ENCODE data around the gene CCNF.
A peak's percentile ranks its signal among the peaks of the same experiment; 100 is the strongest.

CCNF gene

DNA sequence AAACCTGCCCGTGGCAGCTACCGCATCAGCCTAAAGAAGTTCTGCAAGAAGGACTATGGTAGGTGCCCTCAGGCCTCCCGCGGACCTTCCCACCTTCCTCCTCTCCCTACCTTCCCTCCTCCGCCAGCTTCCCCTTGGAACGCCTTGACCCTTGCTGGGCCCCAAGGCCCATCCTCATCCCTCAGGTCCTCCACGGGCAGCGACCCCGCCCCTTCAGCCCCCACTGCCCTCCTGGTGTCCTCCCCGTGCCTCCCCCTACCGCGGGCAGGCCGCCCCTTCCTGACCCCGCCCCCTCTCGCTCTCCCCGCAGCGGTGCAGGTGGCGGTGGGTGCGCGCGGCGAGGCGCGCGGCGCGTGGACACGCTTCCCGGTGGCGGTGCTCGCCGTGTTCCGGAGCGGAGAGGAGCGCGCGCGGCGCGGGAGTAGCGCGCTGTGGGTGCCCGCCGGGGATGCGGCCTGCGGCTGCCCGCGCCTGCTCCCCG, 44.2 kb downstream of the CCNF start:
- H3K27me3 ChIP-seq, result peaks cover 0 to 49% (median 0%) of the 10 kb centered on the region in 11 experiments; a peak in 8 of 22 replicates
- H3K4me2 ChIP-seq, result peak overlapping the region; percentile 97 to 100 (median 100)
- peaks cover 66 to 90% (median 81%) of the 10 kb centered on the region in 10 experiments for H3K4me1 ChIP-seq
- peak overlapping the region; percentile 74 to 95 (median 84) for H3K4me3 ChIP-seq
- H3K9ac ChIP-seq, result peak overlapping the region; percentile 35 to 96 (median 92); a peak in 19 of 22 replicates
- TF ChIP-seq Cebpa-rat (IDR thresholded peaks at IDR 0.05), result no peak
- peaks cover 19 to 77% (median 51%) of the 10 kb centered on the region in 11 experiments; a peak in 21 of 22 replicates for H4K20me1 ChIP-seq
- H3K9me3 ChIP-seq (replicated peaks in 1 of 11), result no peaks in the 10 kb centered on the region
- peaks cover 0 to 20% (median 0%) of the 10 kb centered on the region in 11 experiments; a peak in 7 of 22 replicates for H3K36me3 ChIP-seq
- peak overlapping the region in 8 of 11 experiments; percentile 93 to 96 (median 94); a peak in 15 of 22 replicates for H3K27ac ChIP-seq

DNA sequence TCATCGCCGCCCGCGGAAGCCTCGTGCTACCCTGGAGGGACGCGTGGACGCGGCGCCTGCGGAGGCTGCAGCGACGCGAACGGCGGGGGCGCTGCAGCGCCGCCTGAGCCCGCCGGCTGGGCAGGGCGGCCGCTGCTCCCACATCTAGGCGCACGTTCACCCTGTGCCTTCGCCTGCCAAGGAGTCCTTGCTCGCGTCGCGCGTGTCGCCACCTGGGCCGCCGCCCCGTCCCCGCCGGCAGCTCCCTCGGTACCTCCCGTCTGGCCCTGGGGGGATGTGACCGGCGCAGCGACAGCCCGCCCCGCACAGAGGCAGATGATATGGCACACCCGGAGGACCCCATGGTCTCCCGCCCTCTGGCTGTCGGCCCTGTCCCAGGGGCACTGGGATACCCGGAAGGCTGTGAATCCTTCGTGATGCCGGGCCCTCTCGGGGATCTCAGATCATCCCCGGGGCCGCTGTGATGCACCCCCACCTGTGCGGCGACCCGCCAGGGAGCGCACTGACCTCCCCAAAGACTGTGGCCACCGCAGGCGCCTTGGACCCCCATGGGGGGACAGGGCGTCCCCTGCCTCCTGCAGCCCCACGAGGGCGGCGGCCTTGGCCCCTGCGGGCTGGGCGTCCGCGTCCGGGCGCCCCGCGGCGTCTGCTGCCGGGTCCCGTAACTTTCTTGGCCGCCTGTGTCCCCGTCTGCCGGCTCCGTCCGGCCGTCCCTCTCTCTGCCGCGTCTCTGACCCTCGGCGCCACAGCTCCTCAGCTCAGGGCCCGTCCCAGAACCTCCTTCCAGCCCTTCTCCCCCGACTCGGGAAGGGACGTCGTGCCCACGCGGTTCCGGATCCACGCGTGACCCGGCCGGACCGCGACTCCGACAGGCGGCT, 45.0 kb downstream of the CCNF start:
- peak overlapping the region; percentile 88 to 96 (median 92) for H3K9ac ChIP-seq
- no peaks in the 10 kb centered on the region for H3K9me3 ChIP-seq (replicated peaks in 1 of 11)
- H3K27ac ChIP-seq, result peak overlapping the region; percentile 81 to 96 (median 94)
- H3K27me3 ChIP-seq, result peaks cover 0 to 41% (median 0%) of the 10 kb centered on the region in 11 experiments; a peak in 8 of 22 replicates
- peak overlapping the region; percentile 97 to 100 (median 100) for H3K4me2 ChIP-seq
- H4K20me1 ChIP-seq, result peaks cover 19 to 80% (median 59%) of the 10 kb centered on the region in 11 experiments; a peak in 21 of 22 replicates
- peaks cover 59 to 87% (median 75%) of the 10 kb centered on the region in 10 experiments for H3K4me1 ChIP-seq
- peaks cover 0 to 27% (median 6%) of the 10 kb centered on the region in 11 experiments; a peak in 13 of 22 replicates for H3K36me3 ChIP-seq
- no peak for TF ChIP-seq Cebpa-rat (IDR thresholded peaks at IDR 0.05)
- peak overlapping the region; percentile 74 to 95 (median 84) for H3K4me3 ChIP-seq

DNA sequence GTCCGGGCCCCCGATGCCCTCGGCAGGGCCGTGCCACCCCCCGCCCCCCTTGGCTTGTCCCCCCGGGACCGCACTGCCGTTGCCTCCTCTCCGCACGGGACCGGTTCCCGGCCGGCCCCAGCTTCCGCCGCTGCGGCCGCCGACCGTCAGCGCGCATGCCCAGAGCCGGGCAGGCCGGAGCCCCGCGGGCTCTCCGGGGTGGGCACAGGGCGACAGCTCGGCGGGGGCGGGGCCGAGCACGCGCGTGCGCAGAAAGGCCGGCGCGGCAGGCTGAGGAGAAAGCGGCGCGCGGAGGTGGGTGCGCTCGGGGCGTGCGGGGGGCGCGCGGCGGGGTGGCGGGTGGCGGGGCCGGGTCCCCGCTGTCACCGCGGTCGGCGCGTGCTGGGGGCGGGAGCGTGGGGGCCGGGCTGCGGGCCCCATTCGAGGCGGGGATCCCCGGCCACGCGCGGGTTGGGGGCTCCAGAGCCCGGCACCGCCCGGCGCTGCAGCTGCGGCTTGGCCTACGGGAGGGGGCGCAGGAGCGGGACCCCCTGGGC, 45.7 kb downstream of the CCNF start, which contains the start of gene TBC1D24:
Gene TBC1D24, plus strand, starts transcription at position 251 of the 536 bp plus-strand sequence. CDS start 21,022 bp downstream, outside the sequence.
- H3K9ac ChIP-seq, result peak within 1 kb of the TSS; percentile 88 to 96 (median 92)
- peaks cover 19 to 80% (median 66%) of the 10 kb centered on the region in 11 experiments; a peak in 21 of 22 replicates for H4K20me1 ChIP-seq
- H3K36me3 ChIP-seq, result peaks cover 0 to 34% (median 13%) of the 10 kb centered on the region in 11 experiments; a peak in 14 of 22 replicates
- no peak for TF ChIP-seq Cebpa-rat (IDR thresholded peaks at IDR 0.05)
- peak within 1 kb of the TSS; percentile 74 to 95 (median 84) for H3K4me3 ChIP-seq
- peaks cover 52 to 82% (median 70%) of the 10 kb centered on the region in 10 experiments for H3K4me1 ChIP-seq
- H3K27ac ChIP-seq, result peak within 1 kb of the TSS; percentile 81 to 96 (median 94)
- H3K4me2 ChIP-seq, result peak within 1 kb of the TSS; percentile 99 to 100 (median 100)
- H3K9me3 ChIP-seq (replicated peaks in 1 of 11), result no peaks in the 10 kb centered on the region
- peaks cover 0 to 34% (median 0%) of the 10 kb centered on the region in 11 experiments; a peak in 8 of 22 replicates for H3K27me3 ChIP-seq

DNA sequence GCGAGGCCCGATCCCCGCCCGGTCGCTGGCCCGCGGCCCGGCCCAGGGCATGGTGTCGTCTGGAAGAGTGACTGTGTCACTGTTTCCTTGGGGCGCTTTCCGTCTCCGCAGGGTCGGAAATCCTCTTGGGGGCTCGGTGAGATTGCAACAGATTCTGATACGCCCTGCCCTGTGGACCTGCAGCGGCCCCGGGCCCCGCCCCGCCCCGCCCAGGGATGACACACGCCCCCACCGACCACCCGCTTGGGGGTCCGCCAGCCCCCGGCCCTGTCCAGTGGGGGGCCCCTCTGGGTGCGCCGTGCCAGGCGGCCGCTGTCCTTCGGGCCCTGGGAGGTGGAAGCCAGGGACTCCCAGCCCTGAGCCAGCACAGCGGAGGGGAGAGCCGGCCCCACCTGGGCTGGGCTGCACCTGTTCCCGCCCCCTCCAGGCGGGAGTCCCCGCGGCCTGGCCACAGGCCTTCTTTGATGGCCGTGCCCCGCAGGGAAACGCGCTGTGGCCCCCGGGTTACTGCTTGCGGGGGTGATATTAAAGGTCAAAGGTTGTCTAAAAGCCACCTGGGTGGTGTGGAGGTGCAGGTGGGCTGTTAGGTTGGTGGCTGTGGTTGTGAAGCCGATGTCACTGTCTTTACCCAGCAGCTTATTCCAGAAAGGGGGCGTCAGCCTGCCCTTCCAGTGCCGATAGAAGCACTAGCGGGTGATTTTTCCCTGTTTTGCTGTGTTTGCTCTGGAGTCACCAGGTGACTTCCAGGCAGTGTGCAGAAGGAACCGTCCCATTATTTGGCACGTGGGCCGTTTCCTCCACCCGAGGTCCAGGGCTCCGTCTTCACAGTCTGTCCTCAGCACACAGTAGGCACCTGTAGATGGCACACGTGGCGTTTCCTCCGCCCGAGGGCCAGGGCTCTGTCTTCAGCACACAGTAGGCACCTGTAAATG, 46.4 kb downstream of the CCNF start:
- peaks cover 0 to 27% (median 0%) of the 10 kb centered on the region in 11 experiments; a peak in 8 of 22 replicates for H3K27me3 ChIP-seq
- peak in 2 of 11 experiments; percentile 16 to 30; a peak in 1 of 22 replicates for TF ChIP-seq Cebpa-rat (IDR thresholded peaks at IDR 0.05)
- peak overlapping the region; percentile 42 to 96 (median 94); a peak in 20 of 22 replicates for H3K27ac ChIP-seq
- H3K4me1 ChIP-seq, result peaks cover 51 to 79% (median 66%) of the 10 kb centered on the region in 10 experiments
- no peaks in the 10 kb centered on the region for H3K9me3 ChIP-seq (replicated peaks in 1 of 11)
- peak overlapping the region; percentile 88 to 96 (median 92) for H3K9ac ChIP-seq
- H4K20me1 ChIP-seq, result peaks cover 19 to 80% (median 73%) of the 10 kb centered on the region in 11 experiments; a peak in 21 of 22 replicates
- H3K36me3 ChIP-seq, result peaks cover 0 to 41% (median 19%) of the 10 kb centered on the region in 11 experiments; a peak in 14 of 22 replicates
- peak overlapping the region; percentile 99 to 100 (median 100) for H3K4me2 ChIP-seq
- peak overlapping the region; percentile 74 to 95 (median 84) for H3K4me3 ChIP-seq

DNA sequence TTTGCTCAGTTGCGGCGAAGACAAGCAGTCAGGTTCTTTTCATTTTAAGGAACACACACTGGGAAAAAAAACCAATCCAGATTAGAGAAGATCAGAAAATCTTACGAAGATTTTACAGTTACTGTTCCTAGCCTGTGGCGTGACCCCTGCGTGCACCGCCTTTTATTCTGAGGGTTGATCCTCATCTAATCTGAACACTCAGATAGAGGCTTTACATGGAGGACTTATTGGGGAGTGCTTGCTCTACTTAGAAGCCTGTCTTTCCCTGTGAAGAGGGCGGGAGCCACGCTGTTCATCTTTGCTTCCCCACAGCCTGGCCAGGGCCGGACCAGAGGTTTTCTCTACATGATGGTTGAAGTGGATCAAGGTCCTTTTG, 47.1 kb downstream of the CCNF start:
- Histone ChIP-seq H3K4me2 (peak overlapping the region; percentile 99 to 100 (median 100)), H3K9me3 (replicated peaks in 1 of 11) (no peaks in the 10 kb centered on the region), H3K4me3 (peak overlapping the region; percentile 74 to 95 (median 84); a peak in 16 of 20 replicates), H3K9ac (peak overlapping the region; percentile 88 to 96 (median 92); a peak in 19 of 22 replicates), H4K20me1 (peaks cover 19 to 82% (median 80%) of the 10 kb centered on the region in 11 experiments; a peak in 21 of 22 replicates), H3K27me3 (peaks cover 0 to 20% (median 0%) of the 10 kb centered on the region in 11 experiments; a peak in 8 of 22 replicates), H3K27ac (peak overlapping the region in 3 of 11 experiments; percentile 93 to 95 (median 94); a peak in 3 of 22 replicates), H3K36me3 (peaks cover 0 to 48% (median 26%) of the 10 kb centered on the region in 11 experiments; a peak in 15 of 22 replicates), H3K4me1 (peaks cover 49 to 80% (median 64%) of the 10 kb centered on the region in 10 experiments)
- no peak for TF ChIP-seq Cebpa-rat (IDR thresholded peaks at IDR 0.05)

DNA sequence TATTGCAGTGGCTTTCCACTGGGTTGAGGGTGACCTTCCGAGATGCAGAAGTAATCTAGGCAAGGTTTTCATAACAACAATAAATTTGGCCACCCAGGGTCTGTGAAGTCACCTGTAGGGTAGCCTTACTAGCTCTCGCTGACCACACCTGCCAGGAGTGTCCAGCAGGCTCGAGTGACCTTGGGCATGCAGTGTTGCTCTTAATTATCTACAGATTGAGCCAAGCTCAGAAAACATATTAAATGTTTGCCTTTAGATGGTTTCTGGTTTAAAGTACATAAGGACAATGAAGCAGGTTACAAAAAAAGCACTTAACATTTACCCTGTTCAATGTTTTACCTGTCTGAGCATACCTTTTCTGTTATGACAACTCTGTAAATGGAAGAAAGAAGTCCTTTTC, 47.5 kb downstream of the CCNF start:
- Histone ChIP-seq H3K4me3 (peak overlapping the region in 2 of 10 experiments; percentile 85 to 95; a peak in 1 of 20 replicates), H3K4me1 (peaks cover 45 to 80% (median 64%) of the 10 kb centered on the region in 10 experiments), H3K27me3 (peaks cover 0 to 16% (median 0%) of the 10 kb centered on the region in 11 experiments; a peak in 8 of 22 replicates), H3K9me3 (replicated peaks in 1 of 11) (no peaks in the 10 kb centered on the region), H3K36me3 (peaks cover 0 to 52% (median 27%) of the 10 kb centered on the region in 11 experiments; a peak in 15 of 22 replicates), H3K4me2 (peak overlapping the region; percentile 99 to 100 (median 100)), H3K9ac (peak overlapping the region in 7 of 11 experiments; percentile 90 to 96 (median 96); a peak in 12 of 22 replicates), H4K20me1 (peaks cover 19 to 84% (median 80%) of the 10 kb centered on the region in 11 experiments; a peak in 21 of 22 replicates), H3K27ac (no peak overlapping the region)
- no peak for TF ChIP-seq Cebpa-rat (IDR thresholded peaks at IDR 0.05)

DNA sequence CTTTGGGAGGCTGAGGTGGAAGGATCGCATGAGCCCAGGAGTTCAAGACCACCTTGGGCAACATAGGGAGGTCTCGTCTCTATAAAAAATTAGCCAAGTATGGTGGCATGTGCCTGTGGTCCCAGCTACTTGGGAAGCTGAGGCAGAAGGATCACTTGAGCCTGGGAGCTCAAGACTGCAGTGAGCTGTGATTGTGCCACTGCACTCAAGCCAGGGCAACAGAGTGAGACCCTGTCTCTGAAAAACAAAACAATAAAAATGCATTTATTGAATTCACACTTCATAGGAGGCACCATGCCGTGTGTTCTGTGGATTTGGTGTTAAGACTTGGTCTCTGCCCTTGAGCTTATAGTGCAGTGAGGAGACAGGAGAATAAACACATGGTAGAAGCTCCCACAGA, 48.1 kb downstream of the CCNF start:
- H4K20me1 ChIP-seq, result peaks cover 17 to 85% (median 80%) of the 10 kb centered on the region in 11 experiments; a peak in 21 of 22 replicates
- H3K27me3 ChIP-seq, result peaks cover 0 to 10% (median 0%) of the 10 kb centered on the region in 11 experiments; a peak in 5 of 22 replicates
- no peak for TF ChIP-seq Cebpa-rat (IDR thresholded peaks at IDR 0.05)
- H3K9ac ChIP-seq, result peak overlapping the region in 6 of 11 experiments; percentile 2 to 92 (median 24); a peak in 7 of 22 replicates
- H3K27ac ChIP-seq, result no peak overlapping the region
- H3K4me2 ChIP-seq, result peak overlapping the region; percentile 17 to 100 (median 100); a peak in 18 of 22 replicates
- H3K9me3 ChIP-seq (replicated peaks in 1 of 11), result no peaks in the 10 kb centered on the region
- H3K4me1 ChIP-seq, result peaks cover 46 to 80% (median 64%) of the 10 kb centered on the region in 10 experiments
- H3K4me3 ChIP-seq, result no peak overlapping the region
- peaks cover 0 to 52% (median 27%) of the 10 kb centered on the region in 11 experiments; a peak in 15 of 22 replicates for H3K36me3 ChIP-seq
